GM23248 (cell line): ENCODE measurements around the gene SLFN12. TPM values are rescaled to one million over a fixed set of nuclear protein-coding genes. Genes with fewer than 3 reads are reported as not detected.

Source experiments
- DNase-seq: peaks from one replicate; pipeline ENCODE4 v3.0.0-alpha.2; 2015
- H2AFZ ChIP-seq: fragments of 200-600 bp; sonication (generic); 2 replicates; pipeline ENCODE4 v1.6.1; 2016; ENCODE audit warnings: antibody characterized with exemption
- H3F3A ChIP-seq: fragments of 200-600 bp; sonication (generic); 2 replicates; pipeline ENCODE4 v1.6.1; 2016; ENCODE audit warnings: mild to moderate bottlenecking, antibody characterized with exemption, mixed run types; ENCODE audit not compliant: insufficient read depth
- H3K27ac ChIP-seq: fragments of 200-600 bp; sonication (generic); 2 replicates; pipeline ENCODE4 v1.5.1; 2016; ENCODE audit warnings: mild to moderate bottlenecking
- H3K27me3 ChIP-seq: fragments of 200-600 bp; sonication (generic); replicated peaks from 2 replicates; pipeline ENCODE4 v1.6.1; 2016; ENCODE audit warnings: mild to moderate bottlenecking; ENCODE audit not compliant: insufficient read depth
- H3K36me3 ChIP-seq: fragments of 200-600 bp; sonication (generic); 2 replicates; pipeline ENCODE4 v1.6.1; 2016; ENCODE audit warnings: low read depth, mild to moderate bottlenecking
- H3K4me1 ChIP-seq: fragments of 200-600 bp; sonication (generic); 2 replicates; pipeline ENCODE4 v1.6.1; 2016; ENCODE audit warnings: mild to moderate bottlenecking; ENCODE audit not compliant: insufficient read depth
- H3K4me2 ChIP-seq: fragments of 200-600 bp; sonication (generic); one replicate; pipeline ENCODE4 v1.6.1; 2016; ENCODE audit warnings: mild to moderate bottlenecking; ENCODE audit not compliant: unreplicated experiment
- H3K4me3 ChIP-seq: fragments of 200-600 bp; sonication (generic); 2 replicates; pipeline ENCODE4 v1.5.1; 2016; ENCODE audit warnings: mild to moderate bottlenecking
- H3K79me2 ChIP-seq: fragments of 200-600 bp; sonication (generic); 2 replicates; pipeline ENCODE4 v1.6.1; 2016; ENCODE audit warnings: mild to moderate bottlenecking; ENCODE audit not compliant: insufficient read depth
- H3K9ac ChIP-seq: fragments of 200-600 bp; sonication (generic); 2 replicates; pipeline ENCODE4 v1.6.1; 2016; ENCODE audit warnings: mild to moderate bottlenecking
- H3K9me2 ChIP-seq: fragments of 200-600 bp; sonication (generic); 2 replicates; pipeline ENCODE4 v1.6.1; 2016; ENCODE audit warnings: mixed run types, mild to moderate bottlenecking, moderate library complexity; ENCODE audit not compliant: insufficient read depth
- H3K9me3 ChIP-seq: fragments of 200-600 bp; sonication (generic); one replicate; pipeline ENCODE4 v1.6.1; 2017; ENCODE audit warnings: low read depth
- H4K20me1 ChIP-seq: fragments of 200-600 bp; sonication (generic); 2 replicates; pipeline ENCODE4 v1.6.0; 2016; ENCODE audit not compliant: insufficient read depth
- EZH2 ChIP-seq: fragments of 200-600 bp; sonication (generic); IDR thresholded peaks from 2 replicates; pipeline ENCODE4 v1.6.1; 2018; ENCODE audit warnings: antibody characterized with exemption, mild to moderate bottlenecking; ENCODE audit not compliant: insufficient read depth, poor library complexity, severe bottlenecking
- EZH2phosphoT487 ChIP-seq: fragments of 200-600 bp; sonication (generic); IDR thresholded peaks from 2 replicates; pipeline ENCODE4 v1.6.1; 2018; ENCODE audit warnings: antibody characterized with exemption, moderate library complexity, mild to moderate bottlenecking, low read depth; ENCODE audit not compliant: insufficient read depth
- WGBS, 2 experiments: methylation state at CpG; one replicate each; pipeline ENCODE4 v1.1.6; 2015 to 2017; ENCODE audit warnings: low lambda C conversion rate in 2 of 2, low coverage in 1 of 2; ENCODE audit errors: missing lambda C conversion rate in 2 of 2; 5-methylcytosine and 5-hydroxymethylcytosine counted together
- in situ Hi-C: fragments of 300-500 bp; cut with MboI; formaldehyde crosslinking; loops from 2 replicates; pipeline ENCODE4 v1.15.0; 2020
- polyA plus RNA-seq: library from polyadenylated mRNA; unstranded; fragments of >200 nt; fragmentation: Nextera tagmentation; extraction: Ambion mirVana; gene quantifications from 2 replicates; pipeline ENCODE4 v1.2.1, GENCODE V29; 2016
- total RNA-seq: library from RNA; depleted of rRNA; stranded (reverse); fragments of >200 nt; shearing (Covaris generic); gene quantifications from 2 replicates; pipeline ENCODE4 v1.2.3, GENCODE V29; 2014

SLFN12 gene
- total and polyA plus RNA-seq, 2 experiments from 2014 or later, result 15.9 to 32.0 TPM

DNA sequence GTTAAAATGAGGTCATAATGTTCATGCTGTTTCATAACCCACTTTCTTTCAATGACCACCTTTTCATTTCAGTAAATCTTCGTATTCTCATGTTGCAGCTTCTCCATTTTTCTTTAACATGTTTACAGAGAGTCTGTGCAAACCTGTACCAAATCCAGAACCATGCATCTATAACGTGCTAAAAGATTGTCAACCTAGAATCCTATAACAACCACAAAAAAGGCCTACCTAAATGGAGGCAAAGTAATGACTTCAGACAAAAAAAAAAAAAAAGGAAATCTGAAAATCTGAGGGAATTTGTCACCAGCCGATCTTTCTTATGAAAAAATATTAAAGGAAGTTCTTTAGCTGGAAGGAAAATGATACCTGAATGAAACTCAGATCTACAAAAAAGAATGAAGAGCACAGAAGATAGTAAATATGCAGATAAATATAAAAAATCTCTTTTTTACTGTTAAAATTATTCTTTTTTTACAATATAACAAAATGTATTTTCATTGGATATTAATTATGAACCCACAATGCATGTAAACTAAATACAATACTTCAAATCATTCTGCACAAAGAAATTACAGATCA lies 57.4 kb downstream of the SLFN12 start:
- Histone ChIP-seq H2AFZ (peak overlapping the region; percentile 79), H3K4me3 (peak overlapping the region; percentile 92), H4K20me1 (no peaks in the 10 kb centered on the region), H3F3A (peaks cover 18% of the 10 kb centered on the region), H3K27me3 (no peaks in the 10 kb centered on the region), H3K27ac (peak overlapping the region; percentile 97), H3K9me2 (no peaks in the 10 kb centered on the region), H3K9ac (peak overlapping the region; percentile 98), H3K4me2 (peak overlapping the region; percentile 92), H3K79me2 (peaks cover 49% of the 10 kb centered on the region), H3K4me1 (peaks cover 32% of the 10 kb centered on the region), H3K9me3 (no peaks in the 10 kb centered on the region), H3K36me3 (no peaks in the 10 kb centered on the region)
- DNase-seq, result no peak
- in situ Hi-C loops, result no loop called here
- TF ChIP-seq EZH2 (no peak), EZH2phosphoT487 (no peak)
- WGBS, 2 experiments, result 1 to 2% methylated on average over 3 of the region's 3 CpGs

DNA sequence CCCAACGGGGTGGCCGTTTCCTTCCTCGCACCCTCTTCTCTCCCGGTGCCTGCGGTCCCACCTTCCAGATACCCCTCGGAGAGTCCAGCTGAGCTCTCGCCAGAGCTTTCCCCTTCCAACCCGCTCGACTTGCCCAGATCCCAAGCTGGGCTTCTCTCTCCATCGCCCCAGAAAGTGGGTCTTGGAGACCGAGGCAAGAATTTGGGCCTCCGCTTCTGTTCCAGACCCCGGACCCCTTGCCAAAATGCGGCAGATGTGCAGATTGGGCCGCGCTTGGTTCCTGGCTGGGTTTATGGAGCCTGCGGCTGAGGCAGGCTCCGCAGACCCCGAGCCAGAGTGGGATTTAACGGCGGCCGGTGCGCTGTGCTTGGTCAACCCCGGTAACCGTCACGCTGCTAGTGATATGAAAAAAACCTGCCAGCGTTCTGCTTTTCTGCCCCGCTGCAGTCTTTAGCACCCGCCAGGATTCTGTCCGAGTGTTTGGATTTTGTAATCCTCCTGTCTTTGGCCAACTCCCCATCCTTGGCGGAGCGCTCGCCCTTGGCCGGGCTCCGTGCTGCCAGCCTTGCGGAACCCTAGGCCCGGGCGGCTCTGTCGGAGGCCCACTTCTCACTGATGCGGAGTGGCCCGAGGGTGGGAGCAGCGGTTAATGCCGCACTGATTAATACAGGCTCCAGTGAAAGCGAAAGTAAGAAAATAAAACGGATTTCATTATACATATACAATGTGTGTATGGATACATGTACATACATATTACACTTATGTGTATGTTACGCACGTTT lies 58.1 kb downstream of the SLFN12 start:
- peak overlapping the region; percentile 92 for H3K4me3 ChIP-seq
- H3K36me3 ChIP-seq, result no peaks in the 10 kb centered on the region
- peaks cover 55% of the 10 kb centered on the region for H3K79me2 ChIP-seq
- peak; percentile 80 for DNase-seq
- peak overlapping the region; percentile 98 for H3K9ac ChIP-seq
- TF ChIP-seq EZH2 (no peak), EZH2phosphoT487 (no peak)
- peak overlapping the region; percentile 79 for H2AFZ ChIP-seq
- WGBS, 2 experiments, result 1% methylated on average over 47 of the region's 47 CpGs
- H3K27me3 ChIP-seq, result no peaks in the 10 kb centered on the region
- H3F3A ChIP-seq, result peaks cover 19% of the 10 kb centered on the region
- in situ Hi-C loops, result no loop called here
- H3K9me3 ChIP-seq, result no peaks in the 10 kb centered on the region
- peak overlapping the region; percentile 92 for H3K4me2 ChIP-seq
- H3K4me1 ChIP-seq, result peaks cover 32% of the 10 kb centered on the region
- no peaks in the 10 kb centered on the region for H3K9me2 ChIP-seq
- peak overlapping the region; percentile 97 for H3K27ac ChIP-seq
- no peaks in the 10 kb centered on the region for H4K20me1 ChIP-seq

DNA sequence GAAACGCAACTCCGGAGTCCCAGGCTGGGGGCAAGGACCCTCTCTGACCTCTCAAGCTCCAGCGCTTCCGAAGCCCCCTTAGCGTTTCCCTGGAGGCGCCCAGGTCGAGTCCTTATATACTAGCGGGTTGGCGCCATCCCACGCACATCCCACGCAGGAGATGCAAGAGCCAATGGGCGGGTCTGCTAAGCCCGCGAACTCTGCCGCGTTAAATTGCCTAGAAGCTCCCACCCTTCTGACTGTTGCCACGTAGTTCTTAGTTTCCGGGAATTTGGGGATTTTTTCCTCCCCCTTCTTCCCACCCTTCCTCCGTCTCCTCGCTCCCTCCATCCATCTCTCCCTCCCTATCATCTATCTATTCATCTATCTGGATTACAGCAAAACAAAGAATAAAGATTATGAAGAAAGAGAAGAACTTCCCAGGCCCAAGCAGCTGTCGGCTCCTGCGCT lies 58.7 kb downstream of the SLFN12 start, which contains the start of gene SLFN11:
Gene SLFN11, minus strand, starts transcription at position 88 of the 450 bp plus-strand sequence. CDS start 9,814 bp downstream, outside the sequence.
- no peaks in the 10 kb centered on the region for H3K9me2 ChIP-seq
- peak; percentile 99 for DNase-seq
- TF ChIP-seq EZH2 (no peak), EZH2phosphoT487 (no peak)
- 1% methylated on average over 21 to 22 of the region's 22 CpGs for WGBS, 2 experiments
- in situ Hi-C loops, result no loop called here
- peak within 1 kb of the TSS; percentile 92 for H3K4me3 ChIP-seq
- no peaks in the 10 kb centered on the region for H3K36me3 ChIP-seq
- peak within 1 kb of the TSS; percentile 79 for H2AFZ ChIP-seq
- H3K9me3 ChIP-seq, result no peaks in the 10 kb centered on the region
- peaks cover 62% of the 10 kb centered on the region for H3K79me2 ChIP-seq
- no peaks in the 10 kb centered on the region for H4K20me1 ChIP-seq
- H3K27me3 ChIP-seq, result no peaks in the 10 kb centered on the region
- peak within 1 kb of the TSS; percentile 97 for H3K27ac ChIP-seq
- peak within 1 kb of the TSS; percentile 98 for H3K9ac ChIP-seq
- peak within 1 kb of the TSS; percentile 92 for H3K4me2 ChIP-seq
- H3F3A ChIP-seq, result peaks cover 19% of the 10 kb centered on the region
- H3K4me1 ChIP-seq, result peaks cover 32% of the 10 kb centered on the region

DNA sequence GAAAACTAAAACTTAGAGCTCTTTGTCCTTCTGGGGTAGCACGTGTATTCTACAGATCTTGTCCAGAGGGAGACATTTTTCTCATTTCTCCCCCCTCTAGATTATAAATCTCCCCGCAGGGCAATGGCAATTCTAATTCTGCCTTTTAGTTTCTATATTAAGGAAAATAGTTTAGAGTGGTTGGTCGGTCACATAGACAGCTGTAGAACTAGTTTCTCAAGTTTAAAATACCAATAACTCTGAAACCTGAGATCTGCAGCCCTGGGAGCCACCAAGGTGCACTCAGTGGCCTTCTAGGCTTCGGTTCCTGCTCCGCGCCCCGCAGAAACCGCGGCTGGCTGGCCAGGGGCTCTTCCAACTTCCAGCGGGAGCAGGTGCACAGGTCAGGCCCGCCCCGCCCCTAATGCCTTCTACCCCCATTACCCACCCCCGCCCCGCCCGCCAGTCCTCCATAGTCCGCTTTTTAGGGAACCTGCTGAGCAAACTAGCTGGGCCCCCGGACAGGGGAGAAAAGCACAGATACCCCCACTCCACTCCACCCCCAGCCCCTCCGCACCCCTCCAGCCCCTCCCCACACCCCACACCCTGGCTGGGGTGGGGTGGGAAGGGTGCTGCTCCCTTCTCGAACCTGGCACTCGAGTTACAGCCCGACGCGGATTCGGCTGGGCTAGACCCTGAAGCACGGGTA lies 59.3 kb downstream of the SLFN12 start:
- no peaks in the 10 kb centered on the region for H3K27me3 ChIP-seq
- TF ChIP-seq EZH2, result no peak
- TF ChIP-seq EZH2phosphoT487, result no peak
- peak overlapping the region; percentile 79 for H2AFZ ChIP-seq
- H3K4me1 ChIP-seq, result peaks cover 32% of the 10 kb centered on the region
- no peaks in the 10 kb centered on the region for H3K9me3 ChIP-seq
- peak overlapping the region; percentile 92 for H3K4me3 ChIP-seq
- no peaks in the 10 kb centered on the region for H4K20me1 ChIP-seq
- no peaks in the 10 kb centered on the region for H3K36me3 ChIP-seq
- DNase-seq, result peak; percentile 52
- in situ Hi-C loops, result no loop called here
- H3K9me2 ChIP-seq, result no peaks in the 10 kb centered on the region
- H3K4me2 ChIP-seq, result peak overlapping the region; percentile 92
- H3K9ac ChIP-seq, result peak overlapping the region; percentile 98
- 0 to 2% methylated on average over 13 to 25 of the region's 25 CpGs for WGBS, 2 experiments
- H3K27ac ChIP-seq, result peak overlapping the region; percentile 97
- peaks cover 19% of the 10 kb centered on the region for H3F3A ChIP-seq
- H3K79me2 ChIP-seq, result peaks cover 67% of the 10 kb centered on the region
